GM18507 (cell line): Measurements from ENCODE around the gene GGT5.

ENCODE experiments used
- DNase-seq: peaks from one replicate; pipeline ENCODE4 v3.0.0; 2011; ENCODE audit warnings: low read depth; ENCODE audit not compliant: insufficient read length; ENCODE audit errors: extremely low spot score
- FAIRE-seq: peaks from 2 replicates; lab custom pipeline; 2011; peaks lifted over from hg19 to GRCh38; lab: Jason Lieb, UNC

GGT5 gene

DNA sequence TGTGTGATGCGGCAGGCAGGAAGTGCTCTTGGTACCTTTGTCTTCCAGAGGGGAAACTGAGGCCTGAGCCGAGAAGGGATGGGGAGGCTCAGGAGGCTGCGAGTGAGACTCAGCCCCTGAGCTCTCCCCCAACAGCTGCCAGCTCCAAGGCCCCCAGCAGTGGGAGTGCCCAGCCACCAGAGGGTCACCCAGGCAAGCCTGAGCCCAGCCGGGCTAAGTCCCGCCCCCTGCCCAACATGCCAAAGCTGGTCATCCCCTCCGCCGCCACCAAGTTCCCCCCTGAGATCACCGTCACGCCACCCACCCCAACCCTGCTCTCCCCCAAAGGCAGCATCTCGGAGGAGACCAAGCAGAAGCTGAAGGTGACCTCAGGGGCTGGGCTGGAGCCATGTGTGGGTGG, 67.4 kb downstream of the GGT5 start:
- DNase-seq: no peak
- FAIRE-seq: no peak

DNA sequence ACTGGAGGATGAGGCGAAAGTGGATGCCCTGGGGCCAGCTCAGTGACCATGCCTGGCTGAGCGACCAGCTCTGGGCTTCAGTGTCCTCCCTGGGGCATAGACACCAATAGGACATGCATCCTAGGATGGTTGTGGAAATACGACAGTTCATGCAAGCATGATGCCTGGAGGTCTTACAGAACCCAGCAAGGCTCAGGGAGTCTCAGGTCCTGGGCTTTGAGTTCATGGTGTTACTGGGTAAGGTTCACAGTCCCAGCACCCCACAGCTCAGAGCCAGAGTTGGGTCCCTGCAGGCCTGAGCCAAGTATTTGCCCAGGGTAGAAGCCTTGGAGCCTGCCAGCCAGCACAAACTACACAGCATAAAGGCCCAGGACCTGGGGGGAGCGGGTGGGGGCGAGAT, 67.8 kb downstream of the GGT5 start:
- DNase-seq (no peak), FAIRE-seq (no peak)

DNA sequence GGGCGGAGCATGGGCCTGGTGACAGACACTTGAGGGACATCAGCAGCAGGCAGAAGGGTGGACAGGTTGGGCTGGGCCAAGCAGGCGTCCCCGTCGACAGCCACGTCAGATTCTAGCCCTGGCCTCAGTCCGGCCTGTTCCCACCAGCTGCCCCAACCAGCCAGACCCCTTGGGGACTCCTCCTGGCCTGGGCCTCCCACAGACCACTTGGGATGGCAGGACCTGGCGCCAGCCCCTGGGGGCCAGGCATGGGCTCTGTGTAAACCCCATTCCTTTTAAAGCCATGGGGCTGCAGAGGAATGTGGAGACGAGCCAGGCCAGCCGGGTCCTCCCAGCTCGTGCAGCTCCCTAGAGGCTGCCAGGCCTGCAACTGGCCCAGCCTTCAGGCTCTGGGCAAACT, 68.3 kb downstream of the GGT5 start:
- DNase-seq (no peak), FAIRE-seq (no peak)

DNA sequence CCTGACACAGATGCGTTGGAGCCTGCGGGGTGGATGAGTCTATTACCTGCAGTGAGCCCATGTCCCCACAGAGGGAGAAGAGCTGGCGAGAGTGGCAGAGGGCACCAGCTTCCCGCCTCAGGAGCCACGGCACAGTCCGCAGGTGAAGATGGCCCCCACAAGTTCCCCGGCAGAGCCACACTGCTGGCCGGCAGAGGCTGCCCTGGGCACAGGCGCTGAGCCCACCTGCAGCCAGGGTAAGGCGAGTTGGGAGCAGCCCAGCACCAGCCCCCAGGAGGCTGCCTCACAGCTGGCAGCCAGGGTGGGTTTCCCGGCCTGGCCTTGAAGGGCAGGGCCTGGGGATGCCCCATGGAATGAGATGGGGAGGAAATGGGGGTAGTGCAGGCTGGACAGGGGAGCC, 68.8 kb downstream of the GGT5 start:
- FAIRE-seq (no peak), DNase-seq (no peak)

DNA sequence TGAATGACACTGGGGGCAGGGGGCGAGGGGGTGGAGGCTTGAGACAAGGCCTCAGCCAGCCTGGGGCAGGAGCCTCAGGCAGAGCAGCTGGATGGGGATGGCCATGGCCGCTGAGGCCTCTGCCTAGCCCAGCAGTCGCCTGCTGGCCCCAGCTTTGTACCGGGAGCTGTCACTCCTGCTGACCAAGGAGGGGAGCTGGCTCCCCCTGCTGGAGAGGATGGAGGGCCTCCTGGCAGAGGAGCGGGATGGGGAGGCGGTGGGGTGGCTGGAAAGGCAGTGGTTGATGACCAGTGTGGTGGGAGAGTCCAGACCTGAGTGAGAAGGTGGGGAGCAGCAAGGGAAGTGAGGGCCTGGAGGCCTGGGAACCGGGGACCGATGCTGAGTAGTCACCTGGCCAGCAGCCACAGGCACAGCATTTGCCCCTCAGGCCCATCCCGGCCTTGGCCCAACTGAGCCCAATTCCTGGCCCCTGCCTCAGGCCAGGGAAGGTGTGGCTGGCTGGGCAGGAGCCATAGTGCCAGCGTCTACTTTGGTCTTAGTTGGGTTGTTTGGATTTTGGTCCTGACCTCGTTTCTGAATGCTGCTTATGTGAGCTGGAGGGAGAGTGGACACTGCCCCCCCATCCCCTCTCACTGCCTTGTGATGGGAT, 69.6 kb downstream of the GGT5 start:
- FAIRE-seq (peak; percentile 39), DNase-seq (peak; percentile 49)

DNA sequence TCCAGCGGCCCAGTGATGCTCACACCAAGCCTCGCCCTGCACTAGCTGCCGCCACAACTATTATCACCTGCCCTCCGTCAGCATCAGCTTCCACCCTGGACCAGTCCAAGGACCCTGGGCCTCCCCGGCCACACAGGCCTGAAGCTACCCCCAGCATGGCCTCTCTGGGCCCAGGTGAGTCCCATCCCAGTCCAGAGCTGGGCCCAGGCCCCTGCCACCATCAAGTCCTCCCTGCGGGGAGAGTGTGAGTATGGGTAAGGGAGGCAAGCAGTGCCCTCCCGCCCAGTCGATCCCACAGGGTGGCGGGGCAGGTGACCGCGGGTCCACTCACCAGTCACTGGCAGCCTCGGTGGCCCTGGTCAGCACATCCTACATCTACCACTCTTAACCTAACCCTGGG, 73.1 kb downstream of the GGT5 start:
- DNase-seq: no peak
- FAIRE-seq: no peak

DNA sequence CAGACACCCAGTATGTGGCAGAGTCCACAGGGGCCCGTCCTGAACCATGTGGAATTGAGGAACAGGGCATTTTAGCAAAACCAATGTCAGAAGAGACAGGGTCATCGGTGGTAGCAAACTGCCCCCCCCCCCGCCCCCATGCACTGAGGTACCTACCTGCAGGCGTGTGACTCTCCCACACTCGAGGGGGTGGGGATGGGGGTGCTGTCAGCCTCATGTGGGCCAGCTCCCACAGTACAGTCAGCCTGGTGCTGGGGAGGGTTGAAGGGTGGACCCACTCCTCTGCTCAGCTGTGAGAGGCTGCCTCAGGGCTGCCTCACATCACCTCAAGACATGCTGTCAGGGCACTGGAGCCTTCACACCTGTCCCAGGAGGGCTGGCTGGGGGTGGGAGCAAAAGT, 74.2 kb downstream of the GGT5 start:
- FAIRE-seq: no peak
- DNase-seq: no peak

DNA sequence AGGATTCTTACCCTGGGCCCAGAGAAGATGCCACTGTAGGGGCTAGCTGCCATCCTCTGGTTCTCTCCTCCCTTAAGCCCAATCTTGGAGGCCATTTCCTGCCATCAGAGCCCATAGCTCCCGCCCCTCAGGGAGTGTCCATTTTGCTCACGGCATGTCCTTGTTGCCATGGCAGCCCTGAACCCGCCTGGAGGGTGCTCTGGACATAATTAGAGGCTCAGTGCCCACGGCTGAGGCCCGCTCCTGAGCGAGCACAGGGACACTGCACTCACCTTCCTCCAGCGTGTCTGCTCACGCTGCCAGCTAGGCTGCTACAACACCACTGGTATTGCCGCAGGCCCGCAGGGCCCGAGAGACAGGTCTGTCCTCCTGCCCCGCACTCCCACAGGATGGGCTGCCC, 74.7 kb downstream of the GGT5 start:
- FAIRE-seq (no peak), DNase-seq (no peak)
